OCI-LY7 (cell line): ENCODE measurements around the gene ZNF816. TPM values are rescaled to one million over a fixed set of nuclear protein-coding genes. Genes with fewer than 3 reads are reported as not detected.

Source experiments
- BruUV-seq: library from RNA; stranded (reverse); fragments of 400-500 nt; replicated peaks from 2 replicates; lab custom pipeline; 2021; lab: Mats Ljungman, UMichigan
- CTCF ChIA-PET: fragments of 300-600 bp; sonication (Branson Sonifier 250); formaldehyde crosslinking; loops from one replicate; lab custom pipeline; 2022; ENCODE audit warnings: antibody characterized with exemption; ENCODE audit not compliant: unreplicated experiment; lab: Charles Lee
- POLR2A ChIA-PET: fragments of 300-600 bp; sonication (Branson Sonifier 250); formaldehyde crosslinking; loops from one replicate; lab custom pipeline; 2022; ENCODE audit warnings: antibody characterized with exemption; lab: Charles Lee
- DNase-seq: peaks from one replicate; pipeline ENCODE4 v3.0.0-alpha.2; 2015; ENCODE audit warnings: low spot score
- H2AFZ ChIP-seq: fragments of 200-600 bp; sonication (generic), shearing (Covaris generic); 2 replicates; pipeline ENCODE4 v1.6.1; 2014; ENCODE audit warnings: mild to moderate bottlenecking, antibody characterized with exemption, low read length, moderate library complexity
- H3K27ac ChIP-seq: fragments of 200-600 bp; sonication (generic); 2 replicates; pipeline ENCODE4 v1.5.1; 2014; ENCODE audit warnings: mixed run types, low read depth, mild to moderate bottlenecking, moderate library complexity, low read length, inconsistent platforms; ENCODE audit not compliant: poor library complexity, severe bottlenecking
- H3K36me3 ChIP-seq: fragments of 200-600 bp; sonication (generic); 2 replicates; pipeline ENCODE4 v1.6.1; 2014; ENCODE audit warnings: mild to moderate bottlenecking, antibody characterized with exemption, low read length, moderate library complexity, mixed read lengths; ENCODE audit not compliant: insufficient read depth
- H3K4me1 ChIP-seq: fragments of 200-600 bp; sonication (generic); 2 replicates; pipeline ENCODE4 v1.5.1; 2014; ENCODE audit warnings: mild to moderate bottlenecking, low read length; ENCODE audit not compliant: insufficient read depth, poor library complexity, severe bottlenecking
- H3K4me2 ChIP-seq: fragments of 200-600 bp; sonication (generic); 2 replicates; pipeline ENCODE4 v1.6.1; 2014; ENCODE audit warnings: mild to moderate bottlenecking, low read length
- H3K4me3 ChIP-seq: fragments of 200-600 bp; sonication (generic); 2 replicates; pipeline ENCODE4 v1.5.1; 2014; ENCODE audit warnings: mild to moderate bottlenecking, low read depth, low read length; ENCODE audit not compliant: poor library complexity, severe bottlenecking
- H3K79me2 ChIP-seq: fragments of 200-600 bp; sonication (generic); 2 replicates; pipeline ENCODE4 v1.6.1; 2016; ENCODE audit warnings: low read depth, mild to moderate bottlenecking, low read length, moderate library complexity, mixed read lengths; ENCODE audit not compliant: insufficient read depth
- H3K9me2 ChIP-seq: fragments of 200-600 bp; sonication (generic); 2 replicates; pipeline ENCODE4 v1.6.1; 2016; ENCODE audit warnings: mild to moderate bottlenecking, low read length, mixed read lengths; ENCODE audit not compliant: insufficient read depth
- H3K9me3 ChIP-seq: fragments of 200-600 bp; sonication (generic); 2 replicates; pipeline ENCODE4 v1.6.1; 2014; ENCODE audit warnings: mild to moderate bottlenecking, mixed run types, low read length, mixed read lengths
- H4K20me1 ChIP-seq: fragments of 200-600 bp; sonication (generic); 2 replicates; pipeline ENCODE4 v1.6.1; 2014; ENCODE audit warnings: mild to moderate bottlenecking, antibody characterized with exemption, low read length, moderate library complexity, mixed read lengths; ENCODE audit not compliant: insufficient read depth
- EZH2phosphoT487 ChIP-seq: fragments of 200-600 bp; sonication (generic); IDR thresholded peaks from 2 replicates; pipeline ENCODE4 v1.6.1; 2018; ENCODE audit warnings: low read depth, borderline replicate concordance, mild to moderate bottlenecking, mixed run types, antibody characterized with exemption, low read length, moderate library complexity, mixed read lengths
- intact Hi-C: fragments of 100-400 bp; cut with micrococcal nuclease; formaldehyde crosslinking; loops from one replicate; pipeline ENCODE4 v1.10.0; 2022; ENCODE audit not compliant: unreplicated experiment
- total RNA-seq, 2 experiments: library from RNA; depleted of rRNA in 1 of 2; stranded (reverse); fragments of >200 nt in 1 of 2; shearing (Covaris generic) in 1 of 2; gene quantifications; 2 replicates each; pipeline ENCODE4 v1.2.3, GENCODE V29; 2014 to 2022
- TF ChIP-seq, protein P1 (sequence below): fragments of 200-600 bp; sonication (generic); conservative IDR thresholded peaks from 2 replicates; pipeline ENCODE4 v1.5.1; 2014; ENCODE audit warnings: mild to moderate bottlenecking, antibody characterized with exemption, low read length, moderate library complexity, mixed read lengths

Gene ZNF816
- total RNA-seq, 2 experiments from 2014 or later: 8.6 to 8.8 TPM

- H3K79me2 ChIP-seq: peaks cover 20% of the 10 kb centered on the region; the same call in 1 of the 2 replicates
- peaks cover 7% of the 10 kb centered on the region for H3K36me3 ChIP-seq
- H3K9me3 ChIP-seq: 0 out of 2 replicates have a peak, but pooled peaks cover 3% of the 10 kb centered on the region
- POLR2A ChIA-PET: interaction anchor here (0.6 kb wide), 1 partner anchor 733 kb away, joined by 3 read pairs; no protein-coding TSS in a partner anchor
- no peaks in the 10 kb centered on the region for H4K20me1 ChIP-seq
- TF ChIP-seq, protein P1, sequence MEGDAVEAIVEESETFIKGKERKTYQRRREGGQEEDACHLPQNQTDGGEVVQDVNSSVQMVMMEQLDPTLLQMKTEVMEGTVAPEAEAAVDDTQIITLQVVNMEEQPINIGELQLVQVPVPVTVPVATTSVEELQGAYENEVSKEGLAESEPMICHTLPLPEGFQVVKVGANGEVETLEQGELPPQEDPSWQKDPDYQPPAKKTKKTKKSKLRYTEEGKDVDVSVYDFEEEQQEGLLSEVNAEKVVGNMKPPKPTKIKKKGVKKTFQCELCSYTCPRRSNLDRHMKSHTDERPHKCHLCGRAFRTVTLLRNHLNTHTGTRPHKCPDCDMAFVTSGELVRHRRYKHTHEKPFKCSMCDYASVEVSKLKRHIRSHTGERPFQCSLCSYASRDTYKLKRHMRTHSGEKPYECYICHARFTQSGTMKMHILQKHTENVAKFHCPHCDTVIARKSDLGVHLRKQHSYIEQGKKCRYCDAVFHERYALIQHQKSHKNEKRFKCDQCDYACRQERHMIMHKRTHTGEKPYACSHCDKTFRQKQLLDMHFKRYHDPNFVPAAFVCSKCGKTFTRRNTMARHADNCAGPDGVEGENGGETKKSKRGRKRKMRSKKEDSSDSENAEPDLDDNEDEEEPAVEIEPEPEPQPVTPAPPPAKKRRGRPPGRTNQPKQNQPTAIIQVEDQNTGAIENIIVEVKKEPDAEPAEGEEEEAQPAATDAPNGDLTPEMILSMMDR: no peak
- no peak for TF ChIP-seq EZH2phosphoT487
- H3K27ac ChIP-seq: no peak overlapping the region
- CTCF ChIA-PET: no interaction called here
- no peak overlapping the region for H3K4me3 ChIP-seq
- intact Hi-C loops: no loop called here
- DNase-seq: no peak
- no peak overlapping the region for H2AFZ ChIP-seq
- no peaks in the 10 kb centered on the region for H3K9me2 ChIP-seq
- no TSS peak for BruUV-seq
- H3K4me1 ChIP-seq: peaks cover 8% of the 10 kb centered on the region
- H3K4me2 ChIP-seq: no peak overlapping the region
Measured at GRCh38 chr19:52943884-52944643, 18.6 kb downstream of the ZNF816 start.

DNA sequence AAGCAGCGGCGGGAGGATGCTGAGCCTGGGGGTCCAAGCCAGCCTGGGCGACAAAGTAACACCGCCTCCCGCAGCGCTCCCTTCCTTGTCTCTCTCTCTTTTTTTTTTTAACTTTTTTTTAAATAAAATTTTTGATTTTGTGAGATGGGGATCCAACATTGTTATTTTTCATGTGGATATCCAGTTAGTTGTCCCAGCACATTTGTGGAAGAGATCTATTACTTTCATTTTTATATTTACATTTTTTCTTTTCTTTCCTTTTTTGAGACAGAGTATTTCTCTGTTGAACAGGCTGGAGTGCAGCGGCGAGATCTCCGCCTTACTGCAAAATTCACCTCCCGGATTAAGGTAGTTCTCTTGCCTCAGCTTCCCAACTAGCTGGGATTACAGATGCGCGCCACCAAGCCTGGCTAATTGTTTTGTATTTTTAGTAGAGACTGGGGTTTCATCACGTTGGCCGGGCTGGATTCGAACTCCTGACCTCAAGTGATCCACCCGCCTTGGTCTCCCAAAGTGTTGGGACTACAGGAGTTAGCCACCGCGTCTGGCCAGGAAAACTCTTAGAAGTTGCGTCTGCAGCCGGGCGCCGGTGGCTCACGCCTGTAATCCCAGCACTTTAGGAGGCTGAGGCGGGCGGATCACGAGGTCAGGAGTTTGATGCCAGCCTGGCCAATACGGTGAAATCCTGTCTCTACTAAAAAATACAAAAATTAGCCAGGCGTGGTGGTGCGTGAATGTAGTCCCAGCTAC is 19.4 kb downstream of the ZNF816 start:
- H3K27ac ChIP-seq: no peak overlapping the region
- H3K4me3 ChIP-seq: peak overlapping the region; percentile 97
- no peaks in the 10 kb centered on the region for H3K9me2 ChIP-seq
- DNase-seq: no peak
- ChIA-PET CTCF (no interaction called here), POLR2A (interaction anchor here (0.6 kb wide), 2 partner anchors 45 to 733 kb away, joined by 3 read pairs; no protein-coding TSS in a partner anchor)
- intact Hi-C loops: no loop called here
- TF ChIP-seq EZH2phosphoT487: no peak
- TF ChIP-seq, protein P1: no peak
- peak overlapping the region; percentile 98 for H3K4me2 ChIP-seq
- no peaks in the 10 kb centered on the region for H4K20me1 ChIP-seq
- H3K79me2 ChIP-seq: peaks cover 24% of the 10 kb centered on the region; the same call in 1 of the 2 replicates
- peaks cover 8% of the 10 kb centered on the region for H3K4me1 ChIP-seq
- peaks cover 4% of the 10 kb centered on the region for H3K36me3 ChIP-seq
- peak overlapping the region; percentile 97; the same call in 1 of the 2 replicates for H2AFZ ChIP-seq
- no peaks in the 10 kb centered on the region for H3K9me3 ChIP-seq
- BruUV-seq: no TSS peak
